ENCODE measurements around the gene VSIG10L. TPM values are rescaled to one million over a fixed set of nuclear protein-coding genes. Genes with fewer than 3 reads are reported as not detected.

The VSIG10L gene
- total RNA-seq, 1 experiment from 2014 or later = 4.6 TPM

GRCh38 chr19:51295382-51296126, 46.4 kb downstream of the VSIG10L start:
- ChIA-PET POLR2A (no interaction called here), CTCF (interaction anchor here (1.3 kb wide), 1 partner anchor 361 kb away, joined by 4 read pairs; no protein-coding TSS in a partner anchor), RAD21 (ENCODE audit: low non-redundant PET in 1 of 2, low total read pairs in 2 of 2, uncharacterized antibody in 2 of 2, unreplicated experiment in 2 of 2) (no interaction called here)
- no TSS peak for BruUV-seq (replicated peaks)
- no peaks in the 10 kb centered on the region for H3K9me3 ChIP-seq (ENCODE audit: control insufficient read depth in 1 of 2, insufficient read depth in 1 of 2, low read depth in 1 of 2, low read length in 2 of 2)
- no peak overlapping the region for H2AFZ ChIP-seq (ENCODE audit: low read depth, low read length, poor library complexity, severe bottlenecking)
- H3K9ac ChIP-seq (ENCODE audit: low read length) = no peak overlapping the region
- DNase-seq (ENCODE audit: low read depth, low spot score) (no peak), ATAC-seq (no peak)
- H3K27me3 ChIP-seq (ENCODE audit: insufficient read depth, low read length) = no peaks in the 10 kb centered on the region
- TF ChIP-seq CEBPB (IDR thresholded peaks at IDR 0.05; ENCODE audit: low read depth) (no peak), ZNF274 (IDR thresholded peaks at IDR 0.05; ENCODE audit: low read depth, low read length) (no peak), ELF1 (IDR thresholded peaks at IDR 0.05; ENCODE audit: borderline replicate concordance, low read depth) (no peak), YY1 (IDR thresholded peaks at IDR 0.05; ENCODE audit: extremely low read depth, insufficient replicate concordance, low read depth, low read length) (no peak), REST (IDR thresholded peaks at IDR 0.05; ENCODE audit: low read depth) (no peak), ZBTB33 (IDR thresholded peaks at IDR 0.05; ENCODE audit: extremely low read depth, insufficient replicate concordance, low read length) (no peak), POLR2AphosphoS5 (IDR thresholded peaks at IDR 0.05; ENCODE audit: low read depth, low read length) (no peak), SRF (IDR thresholded peaks at IDR 0.05; ENCODE audit: low read depth) (no peak), EZH2 (IDR thresholded peaks at IDR 0.05) (no peak), POLR2A (IDR thresholded peaks at IDR 0.05; ENCODE audit: borderline replicate concordance, extremely low read depth, insufficient read depth, insufficient read length) (no peak)
- H3K4me3 ChIP-seq (replicated peaks in 1 of 2; ENCODE audit: low read depth in 1 of 2, low read length in 2 of 2) = no peak overlapping the region
- no peaks in the 10 kb centered on the region for H4K20me1 ChIP-seq (ENCODE audit: insufficient read depth)
- H3K4me2 ChIP-seq (ENCODE audit: low read length) = no peak overlapping the region
- no peaks in the 10 kb centered on the region for H3K36me3 ChIP-seq (ENCODE audit: control insufficient read depth in 1 of 2, insufficient read depth in 2 of 2, low read length in 2 of 2)
- no peaks in the 10 kb centered on the region for H3K9me2 ChIP-seq (ENCODE audit: insufficient read depth)
- intact Hi-C loops (cut with micrococcal nuclease) = no loop called here
- H3K4me1 ChIP-seq (ENCODE audit: control insufficient read depth in 1 of 2, insufficient read depth in 2 of 2, low read length in 2 of 2) = no peaks in the 10 kb centered on the region
- H3K27ac ChIP-seq (ENCODE audit: low read depth, low read length) = no peak overlapping the region
- H3K79me2 ChIP-seq (ENCODE audit: insufficient read depth, low read length) = no peaks in the 10 kb centered on the region

Measured in HCT116 (cell line).